HG03565 (cell line): ENCODE measurements around the gene MASP2.
"Not testable (repeated sequence)": the region's sequence is repeated elsewhere in the genome, so short reads cannot be mapped to it uniquely, and the experiment has no call there.

Experiments
- ATAC-seq: cut with Tn5 transposase; IDR thresholded peaks from one replicate; pipeline ENCODE4 v1.9.1; 2021; ENCODE audit warnings: mild to moderate bottlenecking, moderate library complexity; ENCODE audit not compliant: unreplicated experiment

The MASP2 gene

GRCh38 chr1:11046625-11047365 lies at the start of gene MASP2:
MASP2 (minus strand) TSS chr1:11047239; CDS start chr1:11047207, 32 bp downstream.
- ATAC-seq, result no peak

- ATAC-seq, result not testable (repeated sequence)
Observed at GRCh38 chr1:11083784-11084183, 36.7 kb upstream of the MASP2 start.

GRCh38 chr1:11080931-11081330 lies 33.9 kb upstream of the MASP2 start:
- ATAC-seq, result no peak

GRCh38 chr1:11078631-11079030 lies 31.6 kb upstream of the MASP2 start:
- ATAC-seq, result no peak

GRCh38 chr1:11073398-11073797 lies 26.4 kb upstream of the MASP2 start:
- ATAC-seq, result not testable (repeated sequence)

GRCh38 chr1:11072216-11072917 lies 25.3 kb upstream of the MASP2 start:
- ATAC-seq, result no peak

- no peak for ATAC-seq
Observed at GRCh38 chr1:11071463-11072215, 24.6 kb upstream of the MASP2 start.

GRCh38 chr1:11070876-11071275 lies 23.8 kb upstream of the MASP2 start:
- no peak for ATAC-seq

GRCh38 chr1:11068600-11069473 lies 21.8 kb upstream of the MASP2 start:
- no peak for ATAC-seq

- ATAC-seq, result no peak
Observed at GRCh38 chr1:11067716-11068599, 20.9 kb upstream of the MASP2 start.

GRCh38 chr1:11065796-11066195 lies 18.8 kb upstream of the MASP2 start:
- ATAC-seq, result no peak

- no peak for ATAC-seq
Observed at GRCh38 chr1:11064942-11065341, 17.9 kb upstream of the MASP2 start.

GRCh38 chr1:11063937-11064537 lies 17.0 kb upstream of the MASP2 start:
- not testable (repeated sequence) for ATAC-seq

- ATAC-seq, result peak; percentile 30
Observed at GRCh38 chr1:11062965-11063401, 15.9 kb upstream of the MASP2 start.

GRCh38 chr1:11061652-11062365 lies 14.8 kb upstream of the MASP2 start:
- ATAC-seq, result no peak

GRCh38 chr1:11059968-11060830 lies 13.2 kb upstream of the MASP2 start, which contains the start of gene SRM:
SRM (minus strand) TSS chr1:11060018; CDS start chr1:11059943, 75 bp downstream.
- peak; percentile 86 for ATAC-seq

- no peak for ATAC-seq
Observed at GRCh38 chr1:11059155-11059967, 12.3 kb upstream of the MASP2 start.
